SU-DHL-6 (cell line): ENCODE results near the gene C19orf73.

Experiments used
- H2AFZ ChIP-seq: fragments of 200-600 bp; sonication (generic); 2 replicates; pipeline ENCODE4 v1.6.1; 2014; ENCODE audit warnings: low read depth, mild to moderate bottlenecking, moderate library complexity, mixed read lengths, antibody characterized with exemption, low read length; ENCODE audit not compliant: severe bottlenecking
- H3F3A ChIP-seq: fragments of 200-600 bp; shearing (Covaris generic); 2 replicates; pipeline ENCODE4 v1.6.0; 2016; ENCODE audit warnings: antibody characterized with exemption, mild to moderate bottlenecking; ENCODE audit not compliant: insufficient read depth
- H3K27ac ChIP-seq: fragments of 200-600 bp; sonication (generic); 2 replicates; pipeline ENCODE4 v1.5.1; 2016; ENCODE audit warnings: low read depth, mild to moderate bottlenecking, low read length, moderate library complexity, mixed read lengths
- H3K27me3 ChIP-seq: fragments of 200-600 bp; sonication (generic), shearing (Covaris generic); 2 replicates; pipeline ENCODE4 v1.6.0; 2014; ENCODE audit warnings: mild to moderate bottlenecking, low read length
- H3K36me3 ChIP-seq: fragments of 200-600 bp; sonication (generic); 2 replicates; pipeline ENCODE4 v1.6.1; 2014; ENCODE audit warnings: mild to moderate bottlenecking, low read length, mixed read lengths
- H3K4me2 ChIP-seq: fragments of 300-600, 200-600 bp; shearing (Covaris generic), sonication (generic); 2 replicates; pipeline ENCODE4 v1.6.0; 2014; ENCODE audit warnings: low read length, low read depth, mild to moderate bottlenecking; ENCODE audit not compliant: poor library complexity, severe bottlenecking
- H3K4me3 ChIP-seq: fragments of 200-600 bp; sonication (generic); 2 replicates; pipeline ENCODE4 v1.5.1; 2014; ENCODE audit warnings: antibody characterized with exemption, low read length, mild to moderate bottlenecking, mixed read lengths; ENCODE audit not compliant: insufficient read depth, poor library complexity, severe bottlenecking
- H3K79me2 ChIP-seq: fragments of 200-600 bp; sonication (generic); 2 replicates; pipeline ENCODE4 v1.6.1; 2014; ENCODE audit warnings: mild to moderate bottlenecking, low read length, moderate library complexity; ENCODE audit not compliant: insufficient read depth
- H3K9ac ChIP-seq: fragments of 200-600 bp; sonication (generic); 2 replicates; pipeline ENCODE4 v1.7.0; 2014; ENCODE audit warnings: mild to moderate bottlenecking, low read length
- H3K9me2 ChIP-seq: fragments of 200-600 bp; sonication (generic); replicated peaks from 2 replicates; pipeline ENCODE4 v1.6.1; 2014; ENCODE audit warnings: low read length; ENCODE audit not compliant: insufficient read depth
- H3K9me3 ChIP-seq: fragments of 200-600 bp; sonication (generic); 2 replicates; pipeline ENCODE4 v1.6.1; 2014; ENCODE audit warnings: low read length, mixed read lengths; ENCODE audit not compliant: insufficient read depth
- H4K20me1 ChIP-seq: fragments of 200-600 bp; sonication (generic); 2 replicates; pipeline ENCODE4 v1.6.1; 2014; ENCODE audit warnings: low read depth, mild to moderate bottlenecking, antibody characterized with exemption, low read length, moderate library complexity, mixed read lengths
- EZH2phosphoT487 ChIP-seq: fragments of 200-600 bp; sonication (generic), shearing (Covaris generic); conservative IDR thresholded peaks from 2 replicates; pipeline ENCODE4 v1.6.1; 2018; ENCODE audit warnings: mild to moderate bottlenecking, antibody characterized with exemption, low read length, moderate library complexity, mixed read lengths
- TF ChIP-seq, protein P1 (sequence below): fragments of 200-600 bp; sonication (generic); IDR thresholded peaks from one replicate; pipeline ENCODE4 v1.5.1; 2017; ENCODE audit warnings: antibody characterized with exemption, mild to moderate bottlenecking, low read length, moderate library complexity; ENCODE audit not compliant: insufficient read depth, poor library complexity, severe bottlenecking

The C19orf73 gene

DNA sequence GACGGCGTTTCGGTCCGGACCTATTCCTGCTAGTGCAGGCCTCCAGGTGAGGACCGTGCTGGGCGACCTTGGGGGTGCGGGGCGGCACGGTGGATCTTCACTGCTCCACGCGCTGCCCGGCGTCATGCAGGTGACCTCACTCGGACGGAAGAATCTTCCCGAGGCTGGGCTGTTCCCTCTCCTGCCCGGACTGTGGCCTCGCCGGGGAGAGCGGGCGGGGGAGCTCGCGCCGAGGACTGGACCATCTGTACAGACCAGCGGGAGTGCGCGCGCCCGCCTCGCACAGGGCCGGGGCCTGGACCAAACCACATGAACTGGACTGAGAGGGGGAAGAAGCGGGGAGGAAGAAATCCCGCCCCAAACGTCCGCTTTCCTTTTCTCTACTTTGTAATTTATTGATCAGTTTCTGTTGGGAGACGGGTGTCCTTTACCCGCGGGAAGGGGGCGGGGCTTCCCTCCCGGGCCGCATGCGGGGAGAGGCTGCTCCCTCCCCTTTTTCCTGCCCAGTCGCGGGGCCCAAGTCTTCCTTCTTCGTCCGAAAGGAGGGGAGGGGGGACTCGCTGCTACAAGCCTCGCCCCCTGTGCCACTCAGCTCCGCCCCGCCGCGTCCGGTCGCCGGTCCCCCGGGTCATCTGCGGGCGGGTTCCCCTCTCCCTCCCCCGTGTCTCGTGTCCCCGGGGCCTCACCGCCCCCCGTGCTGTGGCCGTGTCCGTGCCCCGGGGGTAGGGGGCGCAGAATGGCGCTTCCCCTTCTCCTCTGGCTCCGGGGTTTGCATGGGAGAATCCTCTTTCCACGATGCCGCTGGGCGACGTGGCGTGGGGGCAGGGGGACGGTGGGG lies 31.4 kb upstream of the C19orf73 start:
- Histone ChIP-seq H3K4me2 (peak overlapping the region; percentile 48), H3F3A (0 out of 2 replicates have a peak, but pooled peaks cover 5% of the 10 kb centered on the region), H3K9ac (peak overlapping the region; percentile 44), H3K27ac (no peak overlapping the region), H3K9me3 (no peaks in the 10 kb centered on the region), H3K27me3 (no peaks in the 10 kb centered on the region), H3K9me2 (no peaks in the 10 kb centered on the region), H4K20me1 (no peaks in the 10 kb centered on the region), H3K4me3 (peak overlapping the region; percentile 45), H3K79me2 (no peaks in the 10 kb centered on the region), H2AFZ (peak overlapping the region; percentile 71), H3K36me3 (no peaks in the 10 kb centered on the region)
- TF ChIP-seq, protein P1, sequence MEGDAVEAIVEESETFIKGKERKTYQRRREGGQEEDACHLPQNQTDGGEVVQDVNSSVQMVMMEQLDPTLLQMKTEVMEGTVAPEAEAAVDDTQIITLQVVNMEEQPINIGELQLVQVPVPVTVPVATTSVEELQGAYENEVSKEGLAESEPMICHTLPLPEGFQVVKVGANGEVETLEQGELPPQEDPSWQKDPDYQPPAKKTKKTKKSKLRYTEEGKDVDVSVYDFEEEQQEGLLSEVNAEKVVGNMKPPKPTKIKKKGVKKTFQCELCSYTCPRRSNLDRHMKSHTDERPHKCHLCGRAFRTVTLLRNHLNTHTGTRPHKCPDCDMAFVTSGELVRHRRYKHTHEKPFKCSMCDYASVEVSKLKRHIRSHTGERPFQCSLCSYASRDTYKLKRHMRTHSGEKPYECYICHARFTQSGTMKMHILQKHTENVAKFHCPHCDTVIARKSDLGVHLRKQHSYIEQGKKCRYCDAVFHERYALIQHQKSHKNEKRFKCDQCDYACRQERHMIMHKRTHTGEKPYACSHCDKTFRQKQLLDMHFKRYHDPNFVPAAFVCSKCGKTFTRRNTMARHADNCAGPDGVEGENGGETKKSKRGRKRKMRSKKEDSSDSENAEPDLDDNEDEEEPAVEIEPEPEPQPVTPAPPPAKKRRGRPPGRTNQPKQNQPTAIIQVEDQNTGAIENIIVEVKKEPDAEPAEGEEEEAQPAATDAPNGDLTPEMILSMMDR = no peak
- no peak for TF ChIP-seq EZH2phosphoT487

DNA sequence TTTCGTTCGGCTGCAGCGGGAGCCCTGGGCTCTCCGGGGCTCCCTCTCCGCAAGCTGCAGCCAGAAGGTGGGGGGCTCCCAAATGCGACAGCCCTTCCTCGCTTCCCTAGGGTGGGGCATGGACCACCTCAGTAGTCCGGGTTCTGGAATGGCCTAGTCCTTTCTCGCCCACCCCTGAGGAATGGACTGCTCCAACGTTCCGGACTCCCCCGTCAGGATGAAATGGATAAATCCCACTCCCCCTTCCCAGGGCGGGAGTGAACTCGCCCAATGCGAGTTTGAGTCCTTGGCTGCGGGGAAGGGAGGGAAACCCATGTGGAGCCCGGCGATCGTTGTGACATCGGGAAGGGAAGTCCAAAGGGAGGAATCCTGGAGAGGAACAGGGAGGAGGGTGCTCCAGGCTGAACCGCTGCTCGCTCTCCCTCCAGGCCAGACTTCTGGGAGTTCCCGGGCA lies 30.7 kb upstream of the C19orf73 start:
- H3K9me3 ChIP-seq = no peaks in the 10 kb centered on the region
- TF ChIP-seq, protein P1 = no peak
- no peak for TF ChIP-seq EZH2phosphoT487
- H3K27me3 ChIP-seq = no peaks in the 10 kb centered on the region
- no peaks in the 10 kb centered on the region for H4K20me1 ChIP-seq
- no peaks in the 10 kb centered on the region for H3K79me2 ChIP-seq
- H3K9ac ChIP-seq = peak overlapping the region; percentile 44
- no peak overlapping the region for H3K27ac ChIP-seq
- 0 out of 2 replicates have a peak, but pooled peaks cover 5% of the 10 kb centered on the region for H3F3A ChIP-seq
- peak overlapping the region; percentile 71 for H2AFZ ChIP-seq
- H3K9me2 ChIP-seq = no peaks in the 10 kb centered on the region
- peak overlapping the region; percentile 48 for H3K4me2 ChIP-seq
- H3K36me3 ChIP-seq = no peaks in the 10 kb centered on the region
- peak overlapping the region; percentile 45 for H3K4me3 ChIP-seq

DNA sequence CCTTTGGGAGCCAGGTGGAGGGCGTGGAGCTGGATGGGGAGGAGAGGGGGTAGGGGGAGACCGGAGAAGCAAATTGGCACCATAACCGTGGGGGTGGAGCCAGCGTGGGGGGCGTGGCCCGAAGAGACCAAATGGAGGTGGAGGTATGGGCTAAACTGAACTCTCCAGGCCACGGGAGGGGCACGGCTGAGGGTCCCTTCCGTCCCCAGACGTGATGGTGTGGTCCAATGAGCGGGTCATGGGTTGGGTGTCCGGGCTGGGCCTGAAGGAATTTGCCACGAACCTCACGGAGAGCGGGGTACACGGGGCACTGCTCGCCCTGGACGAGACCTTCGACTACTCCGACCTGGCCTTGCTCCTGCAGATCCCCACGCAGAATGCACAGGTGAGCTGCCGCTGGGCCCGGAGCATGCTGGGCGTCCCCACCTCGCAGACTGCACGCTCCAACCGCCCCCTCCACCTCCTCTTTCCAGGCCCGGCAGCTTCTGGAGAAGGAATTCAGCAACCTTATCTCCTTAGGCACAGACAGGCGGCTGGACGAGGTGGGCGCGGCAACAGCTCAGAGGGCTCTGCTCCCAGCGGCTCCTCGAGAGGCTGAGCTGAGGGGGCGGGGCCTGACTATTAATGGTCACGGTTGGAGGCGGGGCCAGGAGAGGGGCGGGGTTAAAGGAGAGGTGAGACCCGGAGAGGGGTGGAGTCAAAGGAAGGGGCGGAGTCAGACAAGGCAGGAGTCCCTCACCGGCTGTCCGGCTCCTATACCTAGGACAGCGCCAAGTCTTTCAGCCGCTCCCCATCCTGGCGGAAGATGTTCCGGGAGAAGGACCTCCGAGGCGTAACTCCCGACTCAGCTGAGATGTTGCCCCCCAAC lies 30.1 kb upstream of the C19orf73 start:
- TF ChIP-seq, protein P1 = no peak
- TF ChIP-seq EZH2phosphoT487 = no peak
- Histone ChIP-seq H4K20me1 (no peaks in the 10 kb centered on the region), H3K4me3 (peak overlapping the region; percentile 45), H3K27ac (no peak overlapping the region), H3K36me3 (no peaks in the 10 kb centered on the region), H3K27me3 (no peaks in the 10 kb centered on the region), H3K9me2 (no peaks in the 10 kb centered on the region), H3K79me2 (no peaks in the 10 kb centered on the region), H2AFZ (no peak overlapping the region), H3K4me2 (peak overlapping the region; percentile 48), H3K9me3 (no peaks in the 10 kb centered on the region), H3K9ac (peak overlapping the region; percentile 44; the same call in 1 of the 2 replicates), H3F3A (0 out of 2 replicates have a peak, but pooled peaks cover 5% of the 10 kb centered on the region)
